Peyer's patch (tissue), 4 donors: ENCODE data around the gene TCF23. TPM values are rescaled to one million over a fixed set of nuclear protein-coding genes. Genes with fewer than 3 reads are reported as not detected.
"Not testable (repeated sequence)": the region's sequence is repeated elsewhere in the genome, so short reads cannot be mapped to it uniquely, and the experiment has no call there.

ENCODE experiments used
- DNase-seq, 3 donors: peaks; one replicate each; pipeline ENCODE4 v3.0.0-alpha.2; 2017 to 2019
- H3K27ac ChIP-seq, 4 donors: fragments of 200-600 bp; sonication (generic); one replicate each; pipeline ENCODE4 v1.5.1; 2016 to 2019
- H3K27me3 ChIP-seq, 2 donors: fragments of 200-600 bp; sonication (generic); one replicate each; pipeline ENCODE4 v1.5.1; 2019
- H3K36me3 ChIP-seq, 3 donors: fragments of 200-600 bp; sonication (generic); one replicate each; pipeline ENCODE4 v1.5.1; 2016 to 2019
- H3K4me1 ChIP-seq, 4 donors: fragments of 200-600 bp; sonication (generic); one replicate each; pipeline ENCODE4 v1.5.1; 2016 to 2019
- H3K4me3 ChIP-seq, 4 donors: fragments of 200-600 bp; sonication (generic); 1 replicate in 3 of 4; 2 replicates in 1 of 4; pipeline ENCODE4 v1.5.1; 2016 to 2019; ENCODE audit warnings: mild to moderate bottlenecking in 1 of 4
- H3K9me3 ChIP-seq, 4 donors: fragments of 200-600 bp; sonication (generic); one replicate each; pipeline ENCODE4 v1.5.1; 2016 to 2019; ENCODE audit warnings: mild to moderate bottlenecking in 1 of 4
- POLR2A ChIP-seq, 2 donors: fragments of 450-650 bp; IDR thresholded peaks; one replicate each; pipeline ENCODE4 v1.5.1; 2017; ENCODE audit warnings: antibody characterized with exemption in 2 of 2, mild to moderate bottlenecking in 2 of 2, moderate library complexity in 2 of 2
- total RNA-seq, 4 donors: library from RNA; depleted of rRNA; stranded (reverse); fragments of >200 nt; gene quantifications; one replicate each; pipeline ENCODE4 v1.1.0, GENCODE V29; 2016
- TF ChIP-seq, protein P1 (sequence below), 6 experiments: fragments of 450-650 bp in 4 of 6; fragments of 200-600 bp in 2 of 6; sonication (generic) in 1 of 6; IDR thresholded peaks; one replicate each; pipeline ENCODE4 v1.5.1; 2017 to 2019; ENCODE audit warnings: antibody characterized with exemption in 6 of 6, mild to moderate bottlenecking in 3 of 6, moderate library complexity in 1 of 6

Gene TCF23
- total RNA-seq, 4 donors from 2014 or later = not detected

DNA sequence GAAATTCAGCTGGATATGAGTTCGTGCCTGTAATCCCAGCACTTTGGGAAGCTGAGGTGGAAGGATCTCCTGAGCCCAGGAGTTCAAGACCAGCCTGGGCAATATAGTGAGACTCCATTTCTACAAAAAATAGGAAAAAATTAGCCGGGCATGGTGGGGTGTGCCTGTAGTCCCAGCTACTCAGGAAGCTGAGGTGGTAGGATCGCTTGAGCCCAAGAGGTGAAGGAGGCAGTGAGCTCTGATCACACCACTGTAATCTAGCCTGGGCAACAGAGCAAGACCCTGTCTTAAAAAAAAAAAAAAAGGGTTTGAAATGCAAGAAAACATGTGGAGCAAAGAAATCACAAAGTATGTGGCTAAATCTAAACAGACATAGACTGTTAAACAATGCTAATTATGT lies 39.7 kb upstream of the TCF23 start:
- DNase-seq = no peak
- TF ChIP-seq, protein P1, sequence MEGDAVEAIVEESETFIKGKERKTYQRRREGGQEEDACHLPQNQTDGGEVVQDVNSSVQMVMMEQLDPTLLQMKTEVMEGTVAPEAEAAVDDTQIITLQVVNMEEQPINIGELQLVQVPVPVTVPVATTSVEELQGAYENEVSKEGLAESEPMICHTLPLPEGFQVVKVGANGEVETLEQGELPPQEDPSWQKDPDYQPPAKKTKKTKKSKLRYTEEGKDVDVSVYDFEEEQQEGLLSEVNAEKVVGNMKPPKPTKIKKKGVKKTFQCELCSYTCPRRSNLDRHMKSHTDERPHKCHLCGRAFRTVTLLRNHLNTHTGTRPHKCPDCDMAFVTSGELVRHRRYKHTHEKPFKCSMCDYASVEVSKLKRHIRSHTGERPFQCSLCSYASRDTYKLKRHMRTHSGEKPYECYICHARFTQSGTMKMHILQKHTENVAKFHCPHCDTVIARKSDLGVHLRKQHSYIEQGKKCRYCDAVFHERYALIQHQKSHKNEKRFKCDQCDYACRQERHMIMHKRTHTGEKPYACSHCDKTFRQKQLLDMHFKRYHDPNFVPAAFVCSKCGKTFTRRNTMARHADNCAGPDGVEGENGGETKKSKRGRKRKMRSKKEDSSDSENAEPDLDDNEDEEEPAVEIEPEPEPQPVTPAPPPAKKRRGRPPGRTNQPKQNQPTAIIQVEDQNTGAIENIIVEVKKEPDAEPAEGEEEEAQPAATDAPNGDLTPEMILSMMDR (IDR thresholded peaks at IDR 0.05) = no peak
- TF ChIP-seq POLR2A (IDR thresholded peaks at IDR 0.05) = no peak
- Histone ChIP-seq H3K9me3 (no peaks in the 10 kb centered on the region), H3K27ac (no peak overlapping the region), H3K27me3 (no peaks in the 10 kb centered on the region), H3K4me1 (no peaks in the 10 kb centered on the region), H3K36me3 (no peaks in the 10 kb centered on the region), H3K4me3 (no peak overlapping the region)

DNA sequence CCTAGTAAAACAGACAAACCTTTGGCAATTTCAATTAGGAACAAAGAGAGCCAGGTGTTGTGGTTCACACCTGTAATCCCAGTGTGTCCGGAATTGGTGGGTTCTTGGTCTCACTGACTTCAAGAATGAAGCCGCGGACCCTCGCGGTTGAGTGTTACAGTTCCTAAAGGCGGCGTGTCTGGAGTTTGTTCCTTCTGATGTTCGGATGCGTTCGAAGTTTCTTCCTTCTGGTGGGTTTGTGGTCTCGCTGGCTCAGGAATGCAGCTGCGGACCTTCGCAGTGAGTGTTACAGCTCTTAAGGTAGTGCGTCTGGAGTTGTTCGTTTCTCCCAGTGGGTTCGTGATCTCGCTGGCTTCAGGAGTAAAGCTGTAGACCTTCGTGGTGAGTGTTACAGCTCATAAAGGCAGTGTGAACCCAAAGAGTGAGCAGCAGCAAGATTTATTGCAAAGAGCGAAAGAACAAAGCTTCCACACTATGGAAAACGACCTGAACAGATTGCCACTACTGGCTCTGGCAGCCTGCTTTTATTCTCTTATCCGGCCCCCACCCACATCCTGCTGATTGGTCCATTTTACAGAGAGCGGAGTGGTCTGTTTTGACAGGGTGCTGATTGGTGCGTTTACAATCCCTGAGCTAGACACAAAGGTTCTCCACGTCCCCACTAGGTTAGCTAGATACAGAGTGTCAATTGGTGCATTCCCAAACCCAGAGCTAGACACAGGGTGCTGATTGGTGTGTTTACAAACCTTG lies 38.0 kb upstream of the TCF23 start:
- H3K4me1 ChIP-seq, H3K4me3 ChIP-seq, H3K9me3 ChIP-seq, H3K27ac ChIP-seq, H3K27me3 ChIP-seq, H3K36me3 ChIP-seq, DNase-seq: not testable (repeated sequence)

DNA sequence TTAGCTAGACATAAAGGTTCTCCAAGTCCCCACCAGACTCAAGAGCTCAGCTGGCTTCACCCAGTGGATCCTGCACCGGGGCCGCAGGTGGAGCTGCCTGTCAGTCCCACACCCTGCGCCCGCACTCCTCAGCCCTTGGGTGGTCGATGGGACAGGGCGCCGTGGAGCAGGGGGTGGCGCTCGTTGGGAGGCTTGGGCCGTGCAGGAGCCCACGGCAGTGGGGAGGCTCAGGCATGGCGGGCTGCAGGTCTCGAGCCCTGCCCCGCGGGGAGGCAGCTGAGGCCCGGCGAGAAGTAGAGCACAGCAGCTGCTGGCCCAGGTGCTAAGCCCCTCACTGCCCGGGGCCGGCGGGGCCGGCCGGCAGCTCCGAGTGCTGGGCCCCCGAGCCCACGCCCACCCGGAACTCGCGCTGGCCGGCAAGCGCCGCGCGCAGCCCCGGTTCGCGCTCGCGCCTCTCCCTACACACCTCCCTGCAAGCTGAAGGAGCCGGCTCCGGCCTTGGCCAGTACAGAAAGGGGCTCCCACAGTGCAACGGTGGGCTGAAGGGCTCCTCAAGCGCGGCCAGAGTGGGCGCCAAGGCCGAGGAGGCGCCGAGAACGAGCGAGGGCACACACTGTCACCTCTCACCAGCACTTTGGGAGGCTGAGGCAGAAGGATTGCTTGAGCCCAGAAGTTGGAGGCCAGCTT lies 37.3 kb upstream of the TCF23 start:
- DNase-seq, H3K36me3 ChIP-seq, H3K9me3 ChIP-seq, H3K27me3 ChIP-seq, H3K4me3 ChIP-seq, H3K4me1 ChIP-seq, H3K27ac ChIP-seq: not testable (repeated sequence)

DNA sequence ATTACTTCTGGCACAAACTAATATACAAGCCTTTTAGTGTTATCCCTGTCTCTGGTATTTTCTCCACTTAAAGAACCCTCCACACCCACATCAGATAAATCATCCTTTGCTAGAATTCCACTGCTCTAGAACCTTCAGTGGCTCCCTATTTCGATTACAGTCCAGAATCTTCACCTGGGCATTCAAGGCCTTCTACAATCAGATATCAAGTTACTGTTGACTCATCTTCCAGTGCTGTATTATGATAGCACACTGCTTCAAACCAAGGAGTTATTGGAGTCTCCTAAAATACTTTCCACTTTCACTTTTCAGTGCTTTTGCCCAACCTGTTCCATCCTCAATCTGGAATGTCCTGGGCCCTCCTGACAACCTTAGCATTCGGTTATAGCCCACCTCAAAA lies 33.3 kb upstream of the TCF23 start:
- no peak overlapping the region for H3K4me3 ChIP-seq
- H3K4me1 ChIP-seq = peaks cover 0 to 15% (median 6%) of the 10 kb centered on the region in 4 donors
- no peaks in the 10 kb centered on the region for H3K9me3 ChIP-seq
- no peak for DNase-seq
- H3K27ac ChIP-seq = no peak overlapping the region
- no peak for TF ChIP-seq POLR2A (IDR thresholded peaks at IDR 0.05)
- TF ChIP-seq, protein P1 (IDR thresholded peaks at IDR 0.05) = no peak
- H3K27me3 ChIP-seq = peaks cover 0 to 5% of the 10 kb centered on the region in 2 donors
- no peaks in the 10 kb centered on the region for H3K36me3 ChIP-seq

DNA sequence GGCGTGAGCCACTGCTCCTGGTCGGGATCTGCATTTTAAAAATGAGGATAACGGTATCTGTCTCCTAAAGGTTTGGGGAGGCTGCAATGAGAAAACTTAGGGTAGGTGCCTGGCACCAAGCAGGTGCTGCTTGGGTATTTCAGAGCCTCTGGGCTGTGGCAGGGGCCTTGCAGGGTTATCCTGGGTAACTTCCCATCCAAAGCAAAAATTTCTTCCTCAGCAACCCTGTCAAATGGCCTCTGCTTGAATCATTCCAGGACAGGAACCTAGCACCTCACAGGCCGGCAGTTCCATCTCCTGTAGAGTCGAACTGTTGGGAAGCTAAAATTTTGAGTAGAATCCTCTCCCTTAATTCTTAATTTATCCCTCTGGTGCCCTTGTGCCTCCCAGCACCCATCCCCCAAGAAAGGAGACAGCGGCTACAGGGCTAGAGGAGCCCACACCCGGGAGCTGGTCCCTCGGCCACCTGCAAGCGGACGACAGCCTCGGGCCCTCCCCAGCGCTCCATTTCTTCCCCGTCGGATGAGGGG lies 30.7 kb upstream of the TCF23 start:
- no peak for DNase-seq
- peaks cover 0 to 5% of the 10 kb centered on the region in 2 donors for H3K27me3 ChIP-seq
- no peaks in the 10 kb centered on the region for H3K36me3 ChIP-seq
- H3K27ac ChIP-seq = no peak overlapping the region
- H3K4me1 ChIP-seq = peaks cover 3 to 20% (median 6%) of the 10 kb centered on the region in 4 donors
- no peak for TF ChIP-seq POLR2A (IDR thresholded peaks at IDR 0.05)
- TF ChIP-seq, protein P1 (IDR thresholded peaks at IDR 0.05) = no peak
- no peaks in the 10 kb centered on the region for H3K9me3 ChIP-seq
- peak overlapping the region; percentile 13 to 55 (median 46) for H3K4me3 ChIP-seq

DNA sequence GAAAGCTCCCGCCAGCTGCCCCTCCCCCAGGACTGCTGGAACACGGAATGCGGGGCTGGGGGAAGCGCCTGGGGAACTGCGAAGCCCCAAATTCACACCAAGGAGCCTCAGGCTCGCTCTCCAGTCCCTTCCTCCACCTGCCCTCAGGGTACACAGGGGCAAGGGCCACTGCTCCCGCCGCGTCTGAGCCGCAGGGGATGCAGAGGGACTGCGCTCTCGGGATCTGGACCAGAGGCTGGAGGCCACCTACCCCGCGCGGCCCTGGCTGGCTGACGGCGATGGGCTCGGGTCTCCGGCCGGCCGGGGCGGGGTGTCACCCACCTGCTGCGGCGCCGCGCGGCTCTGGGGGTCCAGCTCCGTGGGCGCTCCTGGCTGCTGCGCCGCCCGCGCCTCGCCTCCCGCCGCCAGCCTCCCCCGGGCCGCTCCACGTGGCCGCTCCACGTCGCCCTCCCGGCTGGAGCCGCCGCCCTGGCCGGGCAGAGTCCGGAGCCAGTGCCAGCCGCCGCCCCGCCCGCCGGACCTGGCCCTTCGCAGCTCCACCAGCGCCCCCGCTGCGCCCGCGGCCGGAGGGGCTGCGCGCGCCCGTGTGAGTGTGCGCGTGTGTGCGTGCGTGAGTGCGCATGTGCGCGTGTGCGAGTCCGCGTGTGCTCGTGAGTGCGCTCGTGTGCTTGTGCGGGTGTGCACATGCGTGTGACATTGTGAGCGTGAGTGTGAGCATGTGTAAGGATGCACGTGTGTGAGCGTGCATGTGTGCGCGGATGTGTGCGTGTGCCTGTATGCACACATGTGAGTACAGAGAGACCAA lies 30.1 kb upstream of the TCF23 start, which contains the start of gene CGREF1:
CGREF1 (minus strand) TSS at position 604 of the 805 bp plus-strand sequence. CDS start 14,762 bp downstream, outside the sequence.
- peak within 1 kb of the TSS; percentile 13 to 55 (median 46) for H3K4me3 ChIP-seq
- peaks cover 0 to 5% of the 10 kb centered on the region in 2 donors for H3K27me3 ChIP-seq
- H3K27ac ChIP-seq = no peak within 1 kb of the TSS
- peaks cover 4 to 24% (median 6%) of the 10 kb centered on the region in 4 donors for H3K4me1 ChIP-seq
- TF ChIP-seq, protein P1 (IDR thresholded peaks at IDR 0.05) = peak in 1 of 6 experiments; percentile 8
- no peak for TF ChIP-seq POLR2A (IDR thresholded peaks at IDR 0.05)
- no peaks in the 10 kb centered on the region for H3K9me3 ChIP-seq
- DNase-seq = peak in 2 of 3 donors; percentile 61 to 70
- H3K36me3 ChIP-seq = no peaks in the 10 kb centered on the region

DNA sequence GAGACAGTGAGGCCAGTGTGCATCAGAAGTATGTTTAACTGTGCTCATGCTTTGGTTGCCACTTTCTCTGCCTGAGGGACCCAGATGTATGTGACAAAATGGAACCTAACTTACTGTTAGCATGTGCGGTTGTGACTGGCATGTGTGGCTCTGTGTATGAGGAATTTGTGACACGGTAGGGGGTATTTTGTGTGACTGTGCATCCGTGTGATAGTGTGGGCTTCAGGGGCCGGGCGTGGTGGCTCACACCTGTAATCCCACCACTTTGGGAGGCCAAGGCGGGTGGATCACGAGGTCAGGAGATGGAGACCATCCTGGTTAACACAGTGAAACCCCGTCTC lies 29.5 kb upstream of the TCF23 start:
- H3K9me3 ChIP-seq, DNase-seq, H3K27me3 ChIP-seq, H3K27ac ChIP-seq, H3K36me3 ChIP-seq: not testable (repeated sequence)
- Histone ChIP-seq H3K4me3 (peak overlapping the region in 1 of 4 donors; percentile 47), H3K4me1 (peaks cover 4 to 28% (median 6%) of the 10 kb centered on the region in 4 donors)
